Urinary bladder (tissue), 4 donors: ENCODE results near the gene NBEA. TPM values are rescaled to one million over a fixed set of nuclear protein-coding genes. Genes with fewer than 3 reads are reported as not detected.
A peak's percentile ranks its signal among the peaks of the same experiment; 100 is the strongest.

Experiments used
- DNase-seq: peaks from one replicate; pipeline ENCODE4 v3.0.0-alpha.2; 2015; ENCODE audit errors: extremely low spot score
- H3K27ac ChIP-seq: one replicate; pipeline ENCODE4 v1.5.1; 2013; ENCODE audit warnings: low read depth, mild to moderate bottlenecking, moderate library complexity
- H3K36me3 ChIP-seq: one replicate; pipeline ENCODE4 v1.6.1; 2013; ENCODE audit warnings: mild to moderate bottlenecking, moderate library complexity; ENCODE audit not compliant: insufficient read depth
- H3K4me1 ChIP-seq: one replicate; pipeline ENCODE4 v1.6.1; 2013; ENCODE audit warnings: mild to moderate bottlenecking, moderate library complexity; ENCODE audit not compliant: insufficient read depth
- H3K4me3 ChIP-seq: one replicate; pipeline ENCODE4 v1.5.1; 2013; ENCODE audit warnings: low read depth, low read length
- WGBS: extraction: QIAGEN DNeasy Blood & Tissue Kit; methylation state at CpG from one replicate; pipeline ENCODE4 v1.1.7; 2013; 5-methylcytosine and 5-hydroxymethylcytosine counted together
- polyA plus RNA-seq: library from polyadenylated mRNA; stranded (reverse); fragments of 200-250 nt; gene quantifications from one replicate; pipeline ENCODE4 v1.2.3, GENCODE V29; 2013
- total RNA-seq: library from RNA; depleted of rRNA; stranded (reverse); fragments of >200 nt; gene quantifications from one replicate; pipeline ENCODE4 v1.2.3, GENCODE V29; 2014
- donor health status: healthy with polysubstance abuse.
- donor health status: healthy.

Gene NBEA
- total and polyA plus RNA-seq, 2 donors = 16.9 to 84.3 TPM

- Histone ChIP-seq H3K36me3 (no peaks in the 10 kb centered on the region), H3K4me1 (no peaks in the 10 kb centered on the region), H3K27ac (no peak overlapping the region), H3K4me3 (no peak overlapping the region)
- WGBS = 39% methylated on average over 3 of the region's 3 CpGs
- no peak for DNase-seq
Observed at GRCh38 chr13:35598233-35598632, 656.2 kb downstream of the NBEA start.

DNA sequence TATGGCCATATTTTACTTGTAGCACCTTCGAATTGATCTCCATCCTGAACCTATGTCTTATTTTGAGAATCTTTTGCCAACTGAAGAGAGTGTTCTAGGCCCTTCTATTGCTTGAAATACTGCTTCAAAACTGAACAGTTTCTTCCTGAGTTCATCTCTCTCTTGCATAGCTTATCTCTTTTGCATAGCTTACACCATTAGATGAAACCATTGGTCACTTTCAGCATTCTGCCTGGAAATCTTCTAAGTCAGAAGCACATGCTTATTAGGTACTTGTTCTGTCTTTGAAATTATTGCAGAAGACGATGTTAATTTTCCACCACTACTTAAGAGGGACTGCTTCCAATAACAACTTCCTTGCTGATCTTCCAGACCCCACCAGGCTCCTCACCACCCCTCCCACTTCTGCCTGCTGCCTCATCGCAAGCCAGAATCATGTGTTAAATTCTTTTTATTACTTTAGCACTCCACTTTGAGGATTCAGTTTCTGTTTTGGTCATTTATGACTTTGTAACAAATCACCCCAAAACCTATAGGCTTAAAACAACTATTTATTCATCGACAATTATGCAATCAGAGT is 656.8 kb downstream of the NBEA start:
- H3K36me3 ChIP-seq = no peaks in the 10 kb centered on the region
- no peak overlapping the region for H3K27ac ChIP-seq
- 46% methylated on average over 4 of the region's 4 CpGs for WGBS
- no peak overlapping the region for H3K4me3 ChIP-seq
- H3K4me1 ChIP-seq = no peaks in the 10 kb centered on the region
- no peak for DNase-seq

DNA sequence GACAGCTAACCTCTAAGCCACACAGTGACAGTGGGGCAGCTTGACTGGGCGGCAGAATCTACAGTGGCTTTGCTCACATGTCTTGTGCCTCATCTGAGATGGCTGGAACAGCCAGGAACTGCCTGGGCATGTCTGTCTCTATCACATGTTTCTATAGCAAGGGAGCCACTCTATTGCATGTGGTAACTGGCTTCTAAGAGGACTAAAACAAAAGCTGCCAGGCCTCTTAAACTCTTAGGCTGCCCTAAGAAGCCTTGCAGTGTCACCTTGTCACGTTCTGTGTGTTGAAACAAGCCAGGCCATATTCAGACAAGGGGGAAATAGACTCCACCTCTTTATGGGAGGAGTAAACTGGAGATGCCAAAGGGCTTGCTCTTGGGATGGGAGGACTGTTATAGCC is 657.3 kb downstream of the NBEA start:
- Histone ChIP-seq H3K36me3 (no peaks in the 10 kb centered on the region), H3K4me1 (no peaks in the 10 kb centered on the region), H3K4me3 (no peak overlapping the region), H3K27ac (no peak overlapping the region)
- DNase-seq = peak; percentile 5
- 70% methylated on average over 2 of the region's 2 CpGs for WGBS

- Histone ChIP-seq H3K4me3 (no peak overlapping the region), H3K36me3 (no peaks in the 10 kb centered on the region), H3K4me1 (no peaks in the 10 kb centered on the region), H3K27ac (no peak overlapping the region)
- WGBS = 81% methylated on average over 3 of the region's 3 CpGs
- DNase-seq = no peak
Observed at GRCh38 chr13:35600137-35600536, 658.1 kb downstream of the NBEA start.

GRCh38 chr13:35603593-35604285 is 661.7 kb downstream of the NBEA start:
- no peak for DNase-seq
- Histone ChIP-seq H3K4me3 (no peak overlapping the region), H3K36me3 (no peaks in the 10 kb centered on the region), H3K27ac (no peak overlapping the region), H3K4me1 (no peaks in the 10 kb centered on the region)
- 86% methylated on average over 9 of the region's 9 CpGs for WGBS

- no peak for DNase-seq
- Histone ChIP-seq H3K4me3 (no peak overlapping the region), H3K4me1 (no peaks in the 10 kb centered on the region), H3K36me3 (no peaks in the 10 kb centered on the region), H3K27ac (no peak overlapping the region)
- WGBS = 98% methylated on average over 2 of the region's 2 CpGs
Observed at GRCh38 chr13:35614666-35615065, 672.6 kb downstream of the NBEA start.

GRCh38 chr13:35617420-35617819 is 675.4 kb downstream of the NBEA start:
- H3K4me3 ChIP-seq = peak overlapping the region; percentile 0
- WGBS = 47% methylated on average over 6 of the region's 6 CpGs

GRCh38 chr13:35618565-35619083 is 676.6 kb downstream of the NBEA start:
- Histone ChIP-seq H3K36me3 (no peaks in the 10 kb centered on the region), H3K4me1 (no peaks in the 10 kb centered on the region), H3K4me3 (no peak overlapping the region), H3K27ac (no peak overlapping the region)
- no peak for DNase-seq
- 67% methylated on average over 5 of the region's 5 CpGs for WGBS

More at GRCh38 chr13:35617420-35617819, 675.4 kb downstream of the NBEA start:
- no peaks in the 10 kb centered on the region for H3K4me1 ChIP-seq
- no peak for DNase-seq
- no peak overlapping the region for H3K27ac ChIP-seq
- no peaks in the 10 kb centered on the region for H3K36me3 ChIP-seq

- Histone ChIP-seq H3K4me1 (no peaks in the 10 kb centered on the region), H3K4me3 (no peak overlapping the region), H3K36me3 (no peaks in the 10 kb centered on the region), H3K27ac (no peak overlapping the region)
- DNase-seq = no peak
Observed at GRCh38 chr13:35621989-35622388, 679.9 kb downstream of the NBEA start.

DNA sequence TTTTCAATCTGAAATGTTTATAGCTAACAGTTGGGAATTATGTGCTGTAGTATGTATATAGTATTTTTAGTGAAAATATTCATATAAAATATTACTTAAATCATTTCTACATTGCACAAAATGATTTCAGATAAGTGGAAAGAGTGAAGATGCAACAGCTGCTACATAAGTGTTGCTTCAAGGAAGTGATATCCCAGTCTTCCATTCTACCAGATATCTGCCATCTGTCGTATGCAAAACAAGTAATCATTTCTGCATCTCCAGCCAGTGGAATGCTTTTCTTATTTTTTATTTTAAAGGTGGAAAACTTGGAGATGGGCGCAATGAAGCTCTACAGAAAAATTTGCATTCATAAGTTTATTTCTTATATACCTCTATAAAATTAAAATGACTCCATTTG is 687.0 kb downstream of the NBEA start:
- H3K27ac ChIP-seq = no peak overlapping the region
- no peaks in the 10 kb centered on the region for H3K36me3 ChIP-seq
- H3K4me1 ChIP-seq = no peaks in the 10 kb centered on the region
- no peak overlapping the region for H3K4me3 ChIP-seq
- 91% methylated on average over 2 of the region's 2 CpGs for WGBS
- DNase-seq = no peak

DNA sequence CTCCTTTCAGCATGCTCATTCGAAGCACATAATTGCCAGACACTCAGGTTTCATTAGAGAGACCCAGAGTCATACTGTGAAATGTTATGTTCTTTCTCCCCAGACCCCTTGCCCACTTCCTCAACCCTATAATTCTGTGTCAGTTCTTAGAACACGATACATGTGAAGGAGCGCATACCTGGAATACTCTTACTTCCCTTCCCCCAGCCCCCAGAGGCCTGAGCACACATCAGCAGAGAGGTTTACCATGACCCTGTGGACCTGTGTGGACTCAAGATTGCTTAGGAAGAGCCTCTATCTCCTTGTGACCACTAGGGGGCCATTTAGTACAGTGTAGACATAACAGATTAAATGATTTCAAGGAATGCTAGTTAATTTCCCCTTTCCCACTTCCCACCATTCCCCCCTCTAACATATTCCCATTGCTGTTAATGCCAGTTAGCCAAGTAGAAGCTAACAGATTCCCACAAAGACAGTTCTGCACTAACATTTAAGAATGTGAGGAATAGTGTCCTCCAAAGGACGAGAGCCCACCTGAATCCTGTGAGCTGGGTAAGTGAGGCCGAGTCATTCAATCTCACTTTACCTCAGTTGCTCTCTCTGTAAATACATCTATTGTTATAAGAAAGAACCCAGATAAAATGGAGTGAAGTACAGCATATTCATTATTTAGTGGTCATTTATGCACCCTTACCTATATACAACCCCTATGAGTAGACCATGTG is 688.6 kb downstream of the NBEA start:
- 72% methylated on average over 5 of the region's 5 CpGs for WGBS
- H3K4me1 ChIP-seq = no peaks in the 10 kb centered on the region
- no peaks in the 10 kb centered on the region for H3K36me3 ChIP-seq
- H3K4me3 ChIP-seq = no peak overlapping the region
- no peak overlapping the region for H3K27ac ChIP-seq
- DNase-seq = no peak

DNA sequence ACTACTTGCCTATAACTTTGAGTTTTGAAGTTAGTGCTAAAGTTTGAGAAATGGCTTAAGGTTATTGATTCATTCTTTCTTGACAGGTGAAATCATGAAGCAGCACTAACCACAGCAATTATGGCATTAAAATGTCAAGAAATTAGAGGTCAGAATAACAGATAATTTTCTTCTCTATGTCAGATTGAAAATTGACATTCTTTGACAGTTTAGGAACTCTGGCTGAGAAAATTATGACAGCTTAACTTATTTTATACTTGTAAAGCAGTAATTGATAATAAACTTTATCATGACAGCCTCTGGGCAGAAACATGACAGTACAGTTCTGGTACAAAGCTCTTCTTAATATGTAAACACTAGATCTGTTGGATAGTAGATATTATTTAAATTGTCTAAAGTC is 689.6 kb downstream of the NBEA start:
- no peak for DNase-seq
- no peaks in the 10 kb centered on the region for H3K4me1 ChIP-seq
- H3K36me3 ChIP-seq = no peaks in the 10 kb centered on the region
- no peak overlapping the region for H3K4me3 ChIP-seq
- no peak overlapping the region for H3K27ac ChIP-seq

DNA sequence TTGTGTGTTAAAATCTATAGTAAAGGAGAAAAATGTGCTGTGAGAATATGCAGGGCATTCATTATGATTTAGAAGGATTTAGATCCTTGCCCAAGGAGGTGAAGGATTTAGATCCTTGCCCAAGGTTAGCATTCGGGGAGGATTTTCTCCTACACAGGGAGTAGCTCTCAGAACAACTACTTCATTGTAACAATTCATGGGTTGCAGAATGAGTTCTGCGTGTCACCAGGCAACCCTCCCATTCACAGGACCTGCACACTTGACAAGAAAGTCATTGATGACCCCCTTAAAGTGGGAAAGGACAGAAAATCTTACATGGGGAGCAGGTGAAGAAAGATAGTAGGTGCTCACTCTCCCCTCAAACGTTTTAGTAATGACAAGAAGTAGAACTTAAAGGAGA is 701.6 kb downstream of the NBEA start:
- Histone ChIP-seq H3K4me3 (no peak overlapping the region), H3K4me1 (no peaks in the 10 kb centered on the region), H3K36me3 (no peaks in the 10 kb centered on the region), H3K27ac (no peak overlapping the region)
- WGBS = 69% methylated on average over 3 of the region's 3 CpGs
- no peak for DNase-seq
